HCT116 (cell line): Measurements from ENCODE around the gene ELL2. TPM values are rescaled to one million over a fixed set of nuclear protein-coding genes. Genes with fewer than 3 reads are reported as not detected.

Experiments
- ATAC-seq: fragments of 200-7000 bp; cut with Tn5 transposase; 2 replicates; pipeline ENCODE4 v1.9.1; 2020; ENCODE audit warnings: mild to moderate bottlenecking, moderate library complexity
- BruUV-seq: library from RNA; stranded (reverse); fragments of 400-500 nt; replicated peaks from 2 replicates; lab custom pipeline; 2021; lab: Mats Ljungman, UMichigan
- CTCF ChIA-PET: fragments of 300-600 bp; sonication (Branson Sonifier 250); formaldehyde crosslinking; loops from one replicate; lab custom pipeline; 2021; ENCODE audit warnings: antibody characterized with exemption; lab: Charles Lee
- POLR2A ChIA-PET: fragments of 300-600, 350-600 bp; sonication (Branson Sonifier 250); formaldehyde crosslinking; loops from one replicate; lab custom pipeline; 2021; ENCODE audit warnings: antibody characterized with exemption; lab: Charles Lee
- RAD21 ChIA-PET, 2 experiments: fragments of 300-600 bp; sonication (Branson Sonifier 250); formaldehyde crosslinking; loops; one replicate each; lab custom pipeline; 2023; ENCODE audit warnings: low total read pairs in 2 of 2; ENCODE audit not compliant: uncharacterized antibody in 2 of 2, unreplicated experiment in 2 of 2, low non-redundant PET in 1 of 2; lab: Charles Lee
- DNase-seq: peaks from one replicate; pipeline ENCODE4 v3.0.0-alpha.2; 2010; ENCODE audit warnings: low read depth, low spot score
- H2AFZ ChIP-seq: fragments of 200-600 bp; shearing (Covaris generic), sonication (generic); 2 replicates; pipeline ENCODE4 v1.6.1; 2017; ENCODE audit warnings: low read depth, mixed run types, mixed read lengths, antibody characterized with exemption, low read length; ENCODE audit not compliant: poor library complexity, severe bottlenecking
- H3K27ac ChIP-seq: 2 replicates; pipeline ENCODE4 v1.5.1; 2012; ENCODE audit warnings: low read depth, low read length
- H3K27me3 ChIP-seq: fragments of 200-600 bp; sonication (generic); 2 replicates; pipeline ENCODE4 v1.6.1; 2016; ENCODE audit warnings: mixed run types, low read length, mixed read lengths; ENCODE audit not compliant: insufficient read depth
- H3K36me3 ChIP-seq, 2 experiments: fragments of 200-500 bp in 1 of 2; fragments of 200-600 bp in 1 of 2; sonication (Bioruptor generic) in 1 of 2; sonication (generic) in 1 of 2; 2 replicates each; pipeline versions ENCODE4 v1.5.1 to v1.6.1; 2014 to 2016; ENCODE audit warnings: low read length in 2 of 2, inconsistent platforms in 1 of 2, mixed read lengths in 1 of 2, mixed run types in 1 of 2; ENCODE audit not compliant: insufficient read depth in 2 of 2, control insufficient read depth in 1 of 2
- H3K4me1 ChIP-seq, 2 experiments: fragments of 200-600 bp in 1 of 2; sonication (generic) in 1 of 2; 2 replicates each; pipeline versions ENCODE4 v1.5.1 to v1.6.1; 2012 to 2017; ENCODE audit warnings: low read length in 2 of 2, inconsistent platforms in 1 of 2, mild to moderate bottlenecking in 1 of 2, mixed read lengths in 1 of 2, mixed run types in 1 of 2, moderate library complexity in 1 of 2; ENCODE audit not compliant: insufficient read depth in 2 of 2, control insufficient read depth in 1 of 2
- H3K4me2 ChIP-seq: fragments of 200-600 bp; sonication (generic); 2 replicates; pipeline ENCODE4 v1.6.1; 2017; ENCODE audit warnings: mixed run types, low read length, mixed read lengths
- H3K4me3 ChIP-seq, 2 experiments: fragments of 200-600 bp in 1 of 2; sonication (generic) in 1 of 2; replicated peaks in 1 of 2; 2 replicates each; pipeline ENCODE4 v1.5.1; 2011 to 2016; ENCODE audit warnings: low read length in 2 of 2, control low read depth in 1 of 2, low read depth in 1 of 2, mild to moderate bottlenecking in 1 of 2, mixed read lengths in 1 of 2, mixed run types in 1 of 2
- H3K79me2 ChIP-seq: fragments of 200-600 bp; sonication (generic); 2 replicates; pipeline ENCODE4 v1.6.1; 2017; ENCODE audit warnings: mild to moderate bottlenecking, mixed run types, low read length, moderate library complexity, mixed read lengths; ENCODE audit not compliant: insufficient read depth
- H3K9ac ChIP-seq: fragments of 200-600 bp; sonication (generic); 2 replicates; pipeline ENCODE4 v1.6.1; 2016; ENCODE audit warnings: low read length, mixed read lengths
- H3K9me2 ChIP-seq: fragments of 200-600 bp; sonication (generic), shearing (Covaris generic); 2 replicates; pipeline ENCODE4 v1.6.1; 2017; ENCODE audit warnings: mixed run types, mild to moderate bottlenecking, moderate library complexity; ENCODE audit not compliant: insufficient read depth
- H3K9me3 ChIP-seq, 2 experiments: fragments of 200-500 bp in 1 of 2; fragments of 200-600 bp in 1 of 2; sonication (Bioruptor generic) in 1 of 2; sonication (generic) in 1 of 2; 2 replicates each; pipeline ENCODE4 v1.6.1; 2014 to 2017; ENCODE audit warnings: low read length in 2 of 2, mixed read lengths in 2 of 2, inconsistent platforms in 1 of 2, low read depth in 1 of 2, mild to moderate bottlenecking in 1 of 2, mixed run types in 1 of 2, moderate library complexity in 1 of 2; ENCODE audit not compliant: control insufficient read depth in 1 of 2, insufficient read depth in 1 of 2
- H4K20me1 ChIP-seq: fragments of 200-600 bp; sonication (generic), shearing (Covaris generic); 2 replicates; pipeline ENCODE4 v1.6.1; 2017; ENCODE audit warnings: mixed run types, mild to moderate bottlenecking, moderate library complexity; ENCODE audit not compliant: insufficient read depth
- CBX3 ChIP-seq: IDR thresholded peaks from 2 replicates; pipeline ENCODE4 v1.6.1; 2012; ENCODE audit warnings: low read depth
- CEBPB ChIP-seq: IDR thresholded peaks from 2 replicates; pipeline ENCODE4 v1.6.1; 2012; ENCODE audit warnings: low read depth
- EGR1 ChIP-seq: IDR thresholded peaks from 2 replicates; pipeline ENCODE4 v1.6.1; 2012; ENCODE audit warnings: low read depth
- EZH2phosphoT487 ChIP-seq: fragments of 200-600 bp; IDR thresholded peaks from 2 replicates; pipeline ENCODE4 v1.6.1; 2018; ENCODE audit warnings: antibody characterized with exemption, borderline replicate concordance
- MAX ChIP-seq: IDR thresholded peaks from 2 replicates; pipeline ENCODE4 v1.6.1; 2012
- POLR2A ChIP-seq: IDR thresholded peaks from 2 replicates; pipeline ENCODE4 v1.7.0; 2011; ENCODE audit warnings: borderline replicate concordance; ENCODE audit not compliant: insufficient read depth, insufficient read length; ENCODE audit errors: extremely low read depth
- POLR2AphosphoS5 ChIP-seq: IDR thresholded peaks from 2 replicates; pipeline ENCODE4 v1.6.1; 2011; ENCODE audit warnings: mild to moderate bottlenecking, low read depth, low read length, moderate library complexity
- SIN3A ChIP-seq: IDR thresholded peaks from 2 replicates; pipeline ENCODE4 v1.6.1; 2012; ENCODE audit warnings: low read depth
- SP1 ChIP-seq: IDR thresholded peaks from 2 replicates; pipeline ENCODE4 v1.6.1; 2012; ENCODE audit warnings: low read depth
- ZNF274 ChIP-seq: fragments of 200-500 bp; sonication (Bioruptor generic); IDR thresholded peaks from 2 replicates; pipeline ENCODE4 v1.6.1; 2014; ENCODE audit warnings: mild to moderate bottlenecking, low read depth, low read length, inconsistent platforms
- intact Hi-C: fragments of 100-400 bp; cut with micrococcal nuclease; formaldehyde crosslinking; loops from 2 replicates; pipeline ENCODE4 v1.10.0; 2022
- total RNA-seq: library from RNA; stranded (reverse); gene quantifications from one replicate; pipeline ENCODE4 v1.2.1, GENCODE V29; 2021; ENCODE audit not compliant: unreplicated experiment
- TF ChIP-seq, protein P1 (sequence below): IDR thresholded peaks from 2 replicates; pipeline ENCODE4 v1.6.1; 2012; ENCODE audit warnings: low read depth
- TF ChIP-seq, protein P2 (sequence below): IDR thresholded peaks from 2 replicates; pipeline ENCODE4 v1.6.1; 2012
- TF ChIP-seq, protein P3 (sequence below): IDR thresholded peaks from 2 replicates; pipeline ENCODE4 v1.6.1; 2011; ENCODE audit warnings: mild to moderate bottlenecking, low read length, moderate library complexity; ENCODE audit not compliant: insufficient replicate concordance; ENCODE audit errors: extremely low read depth

ELL2 gene
- total RNA-seq, 1 experiment from 2014 or later: 29.8 TPM

DNA sequence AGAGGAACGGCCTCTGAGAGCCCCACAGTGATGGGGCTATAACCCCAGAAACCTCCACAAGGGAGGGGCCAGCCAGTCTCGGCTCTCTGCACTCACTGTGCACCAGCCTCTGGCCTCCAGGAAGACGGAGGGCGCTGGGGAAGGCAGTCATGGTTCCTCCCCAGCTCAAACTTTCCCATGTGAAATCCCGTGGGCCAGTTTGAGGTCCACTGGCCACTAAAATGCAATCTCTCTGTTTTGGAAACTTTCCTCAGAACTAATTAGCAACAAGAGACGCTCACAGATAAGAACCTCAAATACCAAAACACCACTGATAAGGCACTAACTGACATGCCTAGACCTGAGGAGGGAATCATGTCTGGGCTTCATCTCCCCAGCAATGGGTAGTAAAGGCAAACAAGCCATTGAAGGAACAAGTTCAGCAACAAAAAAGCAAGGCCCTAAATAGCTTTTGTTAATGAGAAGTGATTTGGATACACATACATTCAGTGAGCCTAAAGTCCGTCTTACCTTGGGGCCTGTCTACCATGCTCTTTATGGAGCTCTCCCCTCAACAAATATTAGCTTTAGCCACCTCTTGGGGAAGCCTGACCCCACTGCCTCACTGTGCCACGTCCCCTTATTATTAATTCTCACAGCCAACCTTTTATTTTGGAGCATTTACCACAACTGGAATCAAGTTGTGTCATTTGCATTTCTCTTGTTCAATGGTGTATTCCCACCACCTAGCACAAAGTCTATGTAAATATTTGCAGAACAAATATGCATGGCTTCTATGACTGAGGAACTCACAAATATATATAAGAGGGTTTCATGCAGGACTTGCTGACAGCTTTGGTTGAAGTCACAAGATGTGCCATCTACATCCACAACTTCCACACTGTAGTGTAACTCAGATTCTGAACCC, 83.0 kb downstream of the ELL2 start:
- Histone ChIP-seq H3K9ac (no peak overlapping the region), H3K27ac (no peak overlapping the region), H3K9me2 (no peaks in the 10 kb centered on the region), H3K9me3 (no peaks in the 10 kb centered on the region), H4K20me1 (no peaks in the 10 kb centered on the region), H3K4me2 (no peak overlapping the region), H3K4me3 (no peak overlapping the region), H3K27me3 (no peaks in the 10 kb centered on the region), H3K4me1 (no peaks in the 10 kb centered on the region), H2AFZ (no peak overlapping the region), H3K79me2 (no peaks in the 10 kb centered on the region), H3K36me3 (no peaks in the 10 kb centered on the region)
- ATAC-seq: no peak
- DNase-seq: no peak
- no TSS peak for BruUV-seq
- ChIA-PET RAD21 (no interaction called here), POLR2A (no interaction called here), CTCF (no interaction called here)
- intact Hi-C loops: no loop called here
- TF ChIP-seq EGR1: no peak

DNA sequence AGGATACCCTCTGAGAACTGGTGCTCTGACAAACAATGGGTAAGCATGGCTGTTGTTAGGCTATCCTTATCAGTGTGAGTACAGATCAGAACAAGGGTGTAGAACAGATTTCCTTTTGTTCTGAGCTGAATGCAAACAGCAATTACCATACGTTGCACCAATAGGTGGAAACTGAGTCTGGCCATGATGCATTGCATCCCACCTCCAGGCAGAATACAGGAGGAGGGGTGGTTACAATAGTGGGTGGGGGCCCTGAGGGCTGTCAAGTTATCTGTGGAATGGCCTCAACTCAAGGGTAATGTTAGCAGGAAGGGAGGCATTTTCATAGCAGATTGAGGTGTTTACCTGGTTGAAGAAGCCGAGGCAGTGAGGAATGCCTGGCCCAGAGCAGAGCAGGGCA, 84.9 kb downstream of the ELL2 start:
- no TSS peak for BruUV-seq
- intact Hi-C loops: no loop called here
- ChIA-PET CTCF (no interaction called here), POLR2A (no interaction called here), RAD21 (no interaction called here)
- H2AFZ ChIP-seq: no peak overlapping the region
- no peaks in the 10 kb centered on the region for H3K9me3 ChIP-seq
- no peaks in the 10 kb centered on the region for H3K79me2 ChIP-seq
- no peaks in the 10 kb centered on the region for H3K36me3 ChIP-seq
- no peaks in the 10 kb centered on the region for H3K4me1 ChIP-seq
- H4K20me1 ChIP-seq: no peaks in the 10 kb centered on the region
- no peak overlapping the region for H3K4me3 ChIP-seq
- H3K27ac ChIP-seq: no peak overlapping the region
- H3K9ac ChIP-seq: no peak overlapping the region
- no peaks in the 10 kb centered on the region for H3K27me3 ChIP-seq
- DNase-seq (no peak), ATAC-seq (no peak)
- no peak overlapping the region for H3K4me2 ChIP-seq
- no peaks in the 10 kb centered on the region for H3K9me2 ChIP-seq
- TF ChIP-seq, protein P1, sequence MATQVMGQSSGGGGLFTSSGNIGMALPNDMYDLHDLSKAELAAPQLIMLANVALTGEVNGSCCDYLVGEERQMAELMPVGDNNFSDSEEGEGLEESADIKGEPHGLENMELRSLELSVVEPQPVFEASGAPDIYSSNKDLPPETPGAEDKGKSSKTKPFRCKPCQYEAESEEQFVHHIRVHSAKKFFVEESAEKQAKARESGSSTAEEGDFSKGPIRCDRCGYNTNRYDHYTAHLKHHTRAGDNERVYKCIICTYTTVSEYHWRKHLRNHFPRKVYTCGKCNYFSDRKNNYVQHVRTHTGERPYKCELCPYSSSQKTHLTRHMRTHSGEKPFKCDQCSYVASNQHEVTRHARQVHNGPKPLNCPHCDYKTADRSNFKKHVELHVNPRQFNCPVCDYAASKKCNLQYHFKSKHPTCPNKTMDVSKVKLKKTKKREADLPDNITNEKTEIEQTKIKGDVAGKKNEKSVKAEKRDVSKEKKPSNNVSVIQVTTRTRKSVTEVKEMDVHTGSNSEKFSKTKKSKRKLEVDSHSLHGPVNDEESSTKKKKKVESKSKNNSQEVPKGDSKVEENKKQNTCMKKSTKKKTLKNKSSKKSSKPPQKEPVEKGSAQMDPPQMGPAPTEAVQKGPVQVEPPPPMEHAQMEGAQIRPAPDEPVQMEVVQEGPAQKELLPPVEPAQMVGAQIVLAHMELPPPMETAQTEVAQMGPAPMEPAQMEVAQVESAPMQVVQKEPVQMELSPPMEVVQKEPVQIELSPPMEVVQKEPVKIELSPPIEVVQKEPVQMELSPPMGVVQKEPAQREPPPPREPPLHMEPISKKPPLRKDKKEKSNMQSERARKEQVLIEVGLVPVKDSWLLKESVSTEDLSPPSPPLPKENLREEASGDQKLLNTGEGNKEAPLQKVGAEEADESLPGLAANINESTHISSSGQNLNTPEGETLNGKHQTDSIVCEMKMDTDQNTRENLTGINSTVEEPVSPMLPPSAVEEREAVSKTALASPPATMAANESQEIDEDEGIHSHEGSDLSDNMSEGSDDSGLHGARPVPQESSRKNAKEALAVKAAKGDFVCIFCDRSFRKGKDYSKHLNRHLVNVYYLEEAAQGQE: no peak
- TF ChIP-seq EZH2phosphoT487 (no peak), CEBPB (no peak), EGR1 (no peak), POLR2AphosphoS5 (no peak), MAX (no peak), POLR2A (no peak), CBX3 (no peak), ZNF274 (no peak), SP1 (no peak), SIN3A (no peak)
- TF ChIP-seq, protein P2, sequence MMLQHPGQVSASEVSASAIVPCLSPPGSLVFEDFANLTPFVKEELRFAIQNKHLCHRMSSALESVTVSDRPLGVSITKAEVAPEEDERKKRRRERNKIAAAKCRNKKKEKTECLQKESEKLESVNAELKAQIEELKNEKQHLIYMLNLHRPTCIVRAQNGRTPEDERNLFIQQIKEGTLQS: no peak
- TF ChIP-seq, protein P3, sequence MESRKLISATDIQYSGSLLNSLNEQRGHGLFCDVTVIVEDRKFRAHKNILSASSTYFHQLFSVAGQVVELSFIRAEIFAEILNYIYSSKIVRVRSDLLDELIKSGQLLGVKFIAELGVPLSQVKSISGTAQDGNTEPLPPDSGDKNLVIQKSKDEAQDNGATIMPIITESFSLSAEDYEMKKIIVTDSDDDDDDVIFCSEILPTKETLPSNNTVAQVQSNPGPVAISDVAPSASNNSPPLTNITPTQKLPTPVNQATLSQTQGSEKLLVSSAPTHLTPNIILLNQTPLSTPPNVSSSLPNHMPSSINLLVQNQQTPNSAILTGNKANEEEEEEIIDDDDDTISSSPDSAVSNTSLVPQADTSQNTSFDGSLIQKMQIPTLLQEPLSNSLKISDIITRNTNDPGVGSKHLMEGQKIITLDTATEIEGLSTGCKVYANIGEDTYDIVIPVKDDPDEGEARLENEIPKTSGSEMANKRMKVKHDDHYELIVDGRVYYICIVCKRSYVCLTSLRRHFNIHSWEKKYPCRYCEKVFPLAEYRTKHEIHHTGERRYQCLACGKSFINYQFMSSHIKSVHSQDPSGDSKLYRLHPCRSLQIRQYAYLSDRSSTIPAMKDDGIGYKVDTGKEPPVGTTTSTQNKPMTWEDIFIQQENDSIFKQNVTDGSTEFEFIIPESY: no peak
